GM12875 (cell line): Measurements from ENCODE around the gene TBRG1.

Experiments used
- H3K4me3 ChIP-seq: one replicate; pipeline ENCODE4 v1.5.1; 2011; ENCODE audit warnings: low read depth, low read length, control low read depth
- CTCF ChIP-seq: IDR thresholded peaks from 2 replicates; pipeline ENCODE4 v1.5.1; 2011; ENCODE audit warnings: low read depth, mild to moderate bottlenecking, control low read depth, inconsistent platforms, low read length, moderate library complexity, borderline replicate concordance; ENCODE audit not compliant: insufficient read depth

The TBRG1 gene

GRCh38 chr11:124657904-124658303 lies 35.2 kb downstream of the TBRG1 start:
- H3K4me3 ChIP-seq, result no peak overlapping the region
- TF ChIP-seq CTCF, result no peak

GRCh38 chr11:124658501-124658900 lies 35.8 kb downstream of the TBRG1 start:
- H3K4me3 ChIP-seq, result no peak overlapping the region

GRCh38 chr11:124658986-124659385 lies 36.3 kb downstream of the TBRG1 start:
- TF ChIP-seq CTCF, result no peak
- no peak overlapping the region for H3K4me3 ChIP-seq

More at GRCh38 chr11:124658501-124658900, 35.8 kb downstream of the TBRG1 start:
- TF ChIP-seq CTCF, result no peak

GRCh38 chr11:124661553-124661952 lies 38.9 kb downstream of the TBRG1 start:
- no peak overlapping the region for H3K4me3 ChIP-seq
- TF ChIP-seq CTCF, result no peak

- H3K4me3 ChIP-seq, result no peak overlapping the region
- TF ChIP-seq CTCF, result no peak
These were observed 39.4 kb downstream of the TBRG1 start for GRCh38 chr11:124662106-124662505.

GRCh38 chr11:124663861-124664260 lies 41.2 kb downstream of the TBRG1 start:
- no peak overlapping the region for H3K4me3 ChIP-seq
- no peak for TF ChIP-seq CTCF

GRCh38 chr11:124667601-124668000 lies 44.9 kb downstream of the TBRG1 start:
- no peak for TF ChIP-seq CTCF
- H3K4me3 ChIP-seq, result no peak overlapping the region
